Measurements from ENCODE around the gene SEPHS2.
A peak's percentile ranks its signal among the peaks of the same experiment; 100 is the strongest.
"Not testable (repeated sequence)": the region's sequence is repeated elsewhere in the genome, so short reads cannot be mapped to it uniquely, and the experiment has no call there.

Gene SEPHS2

DNA sequence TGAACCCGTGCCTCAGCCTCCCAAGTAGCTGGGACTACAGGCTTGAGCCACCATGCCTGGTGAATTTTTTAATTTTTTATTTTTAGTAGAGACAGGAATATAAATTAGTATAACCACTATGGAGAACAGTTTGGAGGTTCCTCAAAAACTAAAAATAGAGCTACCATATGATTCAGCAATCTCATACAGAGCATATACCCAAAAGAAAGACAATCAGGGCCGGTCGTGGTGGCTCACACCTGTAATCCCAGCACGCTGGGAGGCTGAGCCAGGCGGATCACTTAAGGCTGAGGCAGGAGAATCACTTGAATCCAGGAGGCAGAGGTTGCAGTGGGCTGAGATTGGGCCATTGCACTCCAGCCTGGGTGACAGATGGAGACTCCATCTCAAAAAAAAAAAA, 15.8 kb upstream of the SEPHS2 start:
- not testable (repeated sequence) for DNase-seq

DNA sequence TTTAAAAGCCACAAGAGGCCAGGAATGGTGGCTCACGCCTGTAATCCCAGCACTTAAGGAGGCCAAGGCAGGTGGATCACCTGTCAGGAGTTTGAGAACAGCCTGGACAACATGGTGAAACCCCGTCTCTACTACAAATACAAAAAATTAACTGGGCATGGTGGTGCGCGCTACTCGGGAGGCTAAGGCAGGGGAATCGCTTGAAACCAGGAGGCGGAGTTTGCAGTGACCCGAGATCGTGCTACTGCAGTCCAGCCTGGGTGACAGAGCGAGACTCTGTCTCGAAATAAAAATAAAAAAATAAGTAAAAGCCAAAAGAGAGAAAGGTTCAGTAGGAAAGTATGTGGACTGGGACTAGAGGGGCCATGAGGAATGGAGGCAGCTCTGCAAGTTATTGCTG, 13.8 kb upstream of the SEPHS2 start:
- DNase-seq: no peak

DNA sequence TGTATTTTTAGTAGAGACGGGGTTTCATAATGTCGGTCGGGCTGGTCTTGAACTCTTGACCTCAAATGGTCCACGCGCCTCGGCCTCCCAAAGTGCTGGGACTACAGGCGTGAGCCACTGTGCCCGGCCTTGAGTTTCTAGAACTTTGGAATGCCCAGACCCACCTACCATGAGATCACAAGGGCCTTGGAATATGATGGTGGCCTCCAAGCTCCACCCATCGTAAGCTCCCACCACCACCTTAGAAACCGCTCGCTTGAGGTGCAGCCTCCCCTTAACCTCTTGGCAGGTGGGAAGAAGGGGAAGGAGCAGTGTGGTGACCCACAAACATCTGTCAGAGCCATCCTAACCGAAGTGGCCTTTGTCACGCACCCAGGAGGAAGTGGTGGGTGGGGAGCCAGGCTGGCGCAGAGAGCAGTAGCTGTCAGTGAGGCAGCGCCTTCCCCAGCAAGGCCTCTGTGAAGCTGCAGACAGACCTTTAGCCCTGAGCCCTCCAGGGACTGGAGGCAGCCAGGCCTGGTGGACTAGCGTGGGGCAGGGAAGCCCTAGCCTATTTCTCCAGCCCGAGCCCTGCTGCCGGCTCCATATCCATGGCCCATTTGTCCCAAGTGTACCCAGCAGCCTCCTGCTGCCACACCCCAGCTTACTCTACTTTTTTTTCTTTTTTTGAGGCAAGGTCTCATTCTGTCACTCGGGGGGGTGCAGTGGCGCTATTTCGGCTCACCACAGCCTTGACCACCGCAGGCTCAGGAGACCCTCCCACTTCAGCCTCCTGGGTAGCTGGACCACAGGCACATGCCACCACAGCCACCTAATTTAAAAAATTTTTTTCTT, 13.1 kb upstream of the SEPHS2 start:
- no peak for DNase-seq

DNA sequence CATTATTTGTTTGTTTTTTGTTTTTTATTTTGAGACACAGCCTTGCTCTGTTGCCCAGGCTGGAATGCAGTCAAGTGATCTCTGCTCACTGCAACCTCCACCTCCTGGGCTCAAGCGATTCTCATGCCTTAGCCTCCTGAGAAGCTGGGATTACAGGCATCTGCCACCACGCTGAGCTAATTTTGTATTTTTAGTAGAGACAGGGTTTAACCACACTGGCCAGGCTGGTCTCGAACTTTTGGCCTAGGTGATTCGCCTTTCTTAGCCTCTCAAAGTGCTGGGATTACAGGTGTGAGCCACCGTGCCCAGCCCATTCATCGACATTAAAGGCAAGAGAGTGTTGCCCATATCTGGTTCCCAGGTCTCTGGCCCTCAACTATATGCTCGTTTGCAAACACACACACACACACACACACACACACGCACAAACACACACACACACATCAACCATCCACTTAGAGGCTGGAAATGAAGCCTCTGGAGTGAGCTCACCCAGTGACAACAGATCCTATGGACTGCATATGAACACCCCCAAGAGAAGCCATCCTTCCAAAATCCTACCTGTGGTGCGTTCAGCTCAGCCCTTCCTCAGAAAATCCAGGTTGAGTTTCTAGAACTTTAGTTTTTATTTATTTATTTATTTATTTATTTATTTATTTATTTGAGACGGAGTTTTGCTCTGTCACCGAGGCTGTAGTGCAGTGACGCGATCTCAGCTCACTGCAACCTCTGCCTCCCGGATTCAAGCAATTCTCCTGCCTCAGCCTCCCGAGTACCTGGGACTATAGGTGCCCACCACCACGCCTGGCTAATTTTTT, 12.3 kb upstream of the SEPHS2 start:
- no peak for DNase-seq

DNA sequence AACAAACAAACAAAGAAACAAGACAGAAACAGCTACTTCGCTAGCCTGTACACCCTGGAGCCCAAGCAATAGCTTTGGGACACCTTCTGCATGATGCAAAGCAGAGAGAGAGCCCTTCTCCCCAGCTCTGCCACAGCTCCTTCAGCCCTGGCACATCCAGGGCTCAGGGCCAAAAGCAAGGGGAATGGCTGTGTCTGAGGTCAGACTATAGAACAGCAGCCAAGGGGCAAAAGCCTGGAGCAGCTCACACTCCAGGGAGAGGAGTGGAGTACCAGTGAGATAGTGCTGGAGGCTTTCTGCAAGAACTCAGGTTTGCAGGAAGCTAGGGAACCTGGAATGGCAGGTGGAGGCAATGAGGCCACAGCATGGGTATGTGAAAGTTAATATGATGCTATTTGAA, 11.6 kb upstream of the SEPHS2 start:
- DNase-seq: no peak

DNA sequence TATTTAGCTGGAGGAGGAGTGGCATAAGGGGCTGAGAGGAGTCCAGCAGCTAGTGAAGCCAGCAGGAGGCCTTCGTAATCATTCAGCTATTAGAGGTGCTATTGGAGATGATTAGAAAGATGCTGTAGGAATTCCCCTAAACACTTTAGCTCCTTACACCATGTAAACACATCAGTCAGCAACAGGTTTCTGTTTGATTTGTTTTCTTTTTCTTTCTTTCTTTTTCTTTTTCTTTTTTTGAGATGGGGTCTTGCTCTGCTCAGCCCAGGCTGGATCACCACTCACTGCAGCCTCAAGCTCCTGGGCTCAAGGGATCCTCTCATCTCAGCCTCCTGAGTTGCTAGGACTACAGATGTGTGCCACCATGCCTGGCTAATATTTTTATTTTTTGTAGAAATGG, 10.6 kb upstream of the SEPHS2 start:
- no peak for DNase-seq

DNA sequence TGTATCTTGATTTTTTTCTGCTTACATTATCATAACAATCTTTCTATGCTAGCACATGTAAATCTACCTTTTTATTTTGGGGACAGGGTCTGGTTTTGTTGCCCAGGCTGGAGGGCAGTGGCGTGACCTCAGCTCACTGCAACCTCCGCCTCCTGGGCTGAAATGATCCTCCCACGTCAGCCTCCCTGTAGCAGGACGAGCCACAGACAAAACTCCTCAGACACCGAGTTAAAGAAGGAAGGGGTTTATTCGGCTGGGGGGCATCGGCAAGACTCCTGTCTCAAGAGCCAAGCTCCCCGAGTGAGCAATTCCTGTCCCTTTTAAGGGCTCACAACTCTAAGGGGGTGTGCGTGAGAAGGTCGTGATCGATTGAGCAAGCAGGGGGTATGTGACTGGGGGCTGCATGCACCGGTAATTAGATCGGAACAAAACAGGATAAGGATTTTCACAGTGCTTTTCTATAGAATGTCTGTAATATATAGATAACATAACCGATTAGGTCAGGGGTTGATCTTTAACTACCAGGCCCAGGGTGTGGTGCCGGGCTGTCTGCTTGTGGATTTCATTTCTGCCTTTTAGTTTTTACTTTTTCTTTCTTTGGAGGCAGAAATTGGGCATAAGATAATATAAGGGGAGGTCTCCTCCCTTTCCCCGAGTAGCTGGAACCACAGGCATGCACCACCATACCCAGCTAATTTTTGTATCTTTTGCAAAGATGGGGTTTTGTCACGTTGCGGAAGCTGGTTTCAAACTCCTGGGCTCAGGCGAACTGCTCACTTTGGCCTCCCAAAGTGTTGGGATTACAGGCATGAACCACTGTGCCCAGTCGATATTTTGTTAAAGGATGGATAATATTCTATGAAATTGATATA, 7.3 kb upstream of the SEPHS2 start:
- not testable (repeated sequence) for DNase-seq

DNA sequence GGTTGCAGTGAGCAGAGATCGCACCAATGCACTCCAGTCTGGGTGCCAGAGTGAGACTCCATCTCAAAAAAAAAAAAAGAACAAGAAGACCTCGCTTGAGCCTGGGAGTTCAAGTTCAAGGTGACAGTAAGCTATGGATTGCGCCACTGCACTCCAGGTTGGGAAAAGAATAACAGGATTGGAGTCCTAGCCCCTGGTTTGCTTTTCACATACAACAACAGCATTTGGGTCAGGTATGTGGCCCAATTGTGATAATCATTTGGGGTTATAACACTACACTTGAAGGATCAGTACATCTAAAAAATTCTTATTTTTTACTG, 3.4 kb upstream of the SEPHS2 start:
- no peak for DNase-seq

DNA sequence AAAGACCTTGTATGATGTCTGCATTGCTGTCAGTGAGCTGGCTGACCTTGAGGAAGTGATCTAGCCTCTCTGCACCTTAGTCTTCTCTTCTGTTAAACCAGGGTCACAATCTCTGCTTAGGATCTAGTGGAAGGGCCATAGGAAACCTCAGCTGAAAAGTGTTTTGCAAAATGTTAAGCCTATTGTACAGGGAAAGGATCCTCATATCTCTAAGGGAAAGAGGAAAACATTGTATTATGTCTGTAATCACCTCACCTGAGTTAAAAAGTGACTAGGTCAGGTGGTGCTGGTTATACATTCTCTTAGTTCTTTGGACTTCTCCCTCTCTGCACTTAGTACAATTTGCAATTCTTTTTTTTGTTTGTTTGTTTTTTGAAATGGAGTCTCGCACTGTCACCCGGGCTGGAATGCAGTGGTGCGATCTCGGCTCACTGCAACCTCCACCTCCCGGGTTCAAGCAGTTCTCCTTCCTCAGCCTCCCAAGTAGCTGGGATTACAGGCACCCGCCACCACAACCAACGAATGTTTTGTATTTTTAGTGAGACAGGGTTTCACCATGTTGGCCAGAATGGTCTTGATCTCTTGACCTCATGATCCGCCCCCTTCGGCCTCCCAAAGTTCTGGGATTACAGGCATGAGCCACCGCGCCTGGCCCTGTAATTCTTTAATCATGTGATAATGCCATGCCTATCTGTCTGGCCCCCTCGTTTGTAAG, 2.0 kb upstream of the SEPHS2 start:
- no peak for DNase-seq

DNA sequence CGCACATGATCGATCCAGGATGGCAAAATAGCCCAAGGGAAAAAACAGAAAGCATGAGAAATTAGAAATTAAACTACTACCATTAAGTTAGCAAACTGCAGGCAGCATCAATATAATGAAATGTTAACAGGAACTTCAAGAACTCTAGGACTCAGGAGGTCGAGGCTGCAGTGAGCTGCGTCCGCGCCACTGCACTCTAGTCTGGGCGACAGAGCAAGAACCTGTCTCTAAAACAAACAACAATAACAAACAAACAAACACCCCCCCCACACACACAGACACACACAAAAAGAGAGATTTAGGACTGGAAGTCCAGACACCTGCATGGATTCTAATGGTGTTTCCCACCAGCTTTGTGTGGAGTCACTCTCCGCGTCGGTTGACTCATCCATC, 525 bp upstream of the SEPHS2 start:
- no peak for DNase-seq

DNA sequence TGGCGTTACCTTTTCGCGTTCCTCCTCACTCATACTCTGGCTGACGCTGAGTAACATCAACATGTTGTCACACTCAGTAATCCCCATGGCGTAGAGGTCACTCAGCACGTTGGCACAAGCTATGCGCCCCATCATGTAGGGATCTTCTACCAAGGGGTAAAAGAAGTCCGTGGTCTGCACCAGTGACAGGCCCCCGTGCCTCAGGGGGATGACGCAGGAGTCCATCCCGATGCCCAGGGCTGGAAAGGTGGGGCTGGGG, 596 bp downstream of the SEPHS2 start:
- no peak for DNase-seq

DNA sequence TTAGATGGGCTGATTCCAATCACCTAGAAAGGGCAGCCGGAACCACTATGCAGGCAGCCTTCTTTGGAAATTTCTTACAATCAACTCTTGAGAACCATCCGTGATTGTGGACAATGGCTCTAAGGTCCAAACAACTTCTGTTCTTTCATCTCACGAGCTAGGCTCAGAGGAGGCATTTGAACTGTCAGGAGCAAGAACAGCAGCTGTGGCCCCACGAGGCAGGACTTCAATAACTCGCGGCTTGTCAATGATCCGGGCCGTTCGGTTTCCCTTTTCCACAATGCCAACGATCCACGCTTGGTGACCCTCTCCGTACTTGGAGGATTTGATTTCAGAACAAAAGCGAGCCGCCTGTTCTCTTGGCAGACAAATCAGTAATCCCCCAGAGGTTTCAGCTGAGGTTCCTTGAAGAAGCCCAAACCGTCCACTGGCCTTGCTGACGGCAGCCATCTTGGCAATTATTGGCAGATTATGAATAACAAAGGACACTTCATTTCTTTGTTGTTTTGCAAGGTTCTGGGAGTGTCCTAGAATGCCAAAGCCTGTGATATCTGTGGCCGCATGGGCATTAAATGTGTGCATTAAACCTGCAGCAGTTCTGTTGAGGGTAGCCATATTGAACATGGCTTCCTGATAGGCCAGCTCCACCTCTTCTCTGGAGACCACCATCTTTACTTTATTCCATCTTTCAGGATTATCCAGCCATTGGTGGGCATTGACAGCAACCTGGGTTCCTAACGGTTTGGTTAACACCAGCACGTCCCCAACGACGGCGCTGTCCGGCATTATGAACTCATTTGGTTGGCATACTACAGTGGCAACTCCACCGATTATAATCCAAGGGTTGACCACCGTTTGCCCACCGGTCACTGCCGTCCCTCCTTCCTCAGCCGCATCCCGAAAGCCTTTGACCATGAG, 1.2 kb downstream of the SEPHS2 start:
- DNase-seq: no peak

DNA sequence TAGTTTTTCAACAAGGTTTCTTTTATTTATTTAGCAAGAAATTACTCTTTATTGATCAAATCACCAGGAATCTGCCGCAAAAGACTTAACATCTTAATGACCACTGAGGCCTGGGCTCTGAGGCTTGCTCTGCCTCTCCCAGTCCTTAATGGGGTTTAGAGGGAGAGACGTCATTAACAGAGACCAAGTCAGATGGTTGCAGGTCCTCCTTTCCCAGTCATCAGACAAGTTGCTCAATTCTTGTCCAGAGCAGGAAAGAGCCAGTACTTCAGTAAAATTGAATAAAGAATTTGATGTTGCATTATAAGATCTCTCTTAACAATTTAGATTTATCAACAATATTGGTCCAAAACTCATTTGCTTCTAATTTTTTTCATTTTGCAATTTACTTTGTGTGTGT, 2.0 kb downstream of the SEPHS2 start:
- DNase-seq: no peak

DNA sequence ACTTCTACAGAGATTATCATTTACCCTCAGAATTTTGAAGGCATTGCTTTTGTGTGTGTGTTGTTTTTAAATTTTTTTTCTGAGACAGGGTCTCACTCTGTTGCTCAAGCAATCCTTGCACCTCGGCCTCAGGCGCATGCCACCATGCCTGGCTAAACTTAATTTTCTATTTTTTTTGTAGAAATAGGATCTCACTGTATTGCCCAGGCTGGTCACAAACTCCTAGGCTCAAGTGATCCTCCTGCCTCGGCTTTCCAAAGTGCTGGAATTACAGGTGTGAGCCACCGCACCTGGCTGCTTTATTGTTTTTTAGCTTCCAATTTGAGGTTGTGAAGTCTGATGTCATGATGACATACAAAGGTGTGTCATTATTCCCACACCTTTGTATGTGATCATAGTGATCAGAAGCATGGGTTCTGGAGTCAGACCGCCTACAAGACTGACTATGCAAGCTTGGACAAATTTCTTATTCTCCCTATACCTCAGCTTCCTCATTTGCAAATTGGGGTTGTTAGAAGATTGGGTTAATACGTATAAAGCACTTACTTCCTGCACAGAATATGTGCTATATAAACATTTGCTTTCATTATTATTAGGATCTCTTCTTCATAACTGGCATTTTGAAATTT, 5.8 kb downstream of the SEPHS2 start:
- DNase-seq: no peak

DNA sequence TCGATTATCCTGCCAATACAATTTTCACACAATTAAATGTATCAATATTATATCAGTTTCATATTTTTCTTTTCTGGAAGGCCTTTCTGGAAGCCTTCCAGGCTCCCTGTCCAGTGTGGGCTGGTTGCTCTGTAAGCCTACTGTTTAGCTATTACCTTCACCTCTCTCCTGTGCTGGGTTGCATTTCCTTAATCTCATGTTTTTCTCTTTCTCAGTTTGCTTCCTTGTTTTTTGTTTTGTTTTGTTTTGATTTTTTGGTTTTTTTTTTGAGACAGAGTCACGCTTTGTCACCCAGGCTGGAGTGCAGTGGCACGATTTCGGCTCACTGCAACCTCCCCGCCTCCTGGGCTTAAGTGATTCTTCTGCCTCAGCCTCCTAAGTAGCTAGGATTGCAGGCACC, 6.8 kb downstream of the SEPHS2 start:
- DNase-seq: no peak

DNA sequence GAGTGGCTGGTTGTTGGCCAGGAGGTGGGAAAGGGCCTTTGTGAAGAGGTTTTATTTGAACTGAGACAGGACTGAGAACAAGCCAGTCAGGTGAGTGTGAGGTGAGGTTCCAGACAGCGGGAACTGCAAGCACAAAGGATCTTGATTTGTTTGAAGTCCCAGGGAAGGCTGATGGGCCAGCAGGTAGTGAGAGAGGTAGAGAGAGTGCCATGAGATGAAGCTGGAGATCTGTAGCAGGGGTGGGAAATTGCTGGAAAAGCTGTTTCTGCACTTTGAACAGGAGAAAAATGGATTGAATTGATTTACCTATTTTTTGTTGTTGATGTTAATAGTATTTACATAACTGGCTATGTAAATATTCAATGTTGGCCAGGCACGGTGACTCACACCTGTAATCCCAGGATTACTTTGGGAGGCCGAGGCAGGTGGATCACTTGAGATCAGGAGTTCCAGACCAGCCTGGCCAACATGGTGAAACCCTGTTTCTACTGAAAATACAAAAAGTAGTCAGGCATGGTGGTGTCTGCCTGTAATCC, 8.1 kb downstream of the SEPHS2 start:
- peak; percentile 98 for DNase-seq

DNA sequence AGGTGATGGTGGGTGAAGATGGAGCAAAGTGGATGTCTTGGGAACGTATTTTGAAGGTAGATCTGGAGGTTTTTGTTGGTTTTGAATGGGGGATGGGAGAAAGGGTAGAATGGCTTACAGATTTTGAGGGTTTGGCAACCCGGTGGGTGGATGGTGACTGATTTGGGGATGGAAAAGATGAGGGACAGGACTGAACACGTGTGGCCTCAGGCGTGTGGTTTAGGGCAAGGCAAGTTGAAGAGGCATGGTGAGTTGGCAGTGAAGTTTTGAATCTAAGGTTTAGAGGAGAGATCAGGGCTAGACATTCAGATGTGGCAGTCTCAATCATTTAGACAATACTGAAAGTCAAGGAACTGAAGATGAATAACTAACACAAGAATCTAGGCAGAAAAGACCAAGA, 10.8 kb downstream of the SEPHS2 start:
- DNase-seq: no peak

DNA sequence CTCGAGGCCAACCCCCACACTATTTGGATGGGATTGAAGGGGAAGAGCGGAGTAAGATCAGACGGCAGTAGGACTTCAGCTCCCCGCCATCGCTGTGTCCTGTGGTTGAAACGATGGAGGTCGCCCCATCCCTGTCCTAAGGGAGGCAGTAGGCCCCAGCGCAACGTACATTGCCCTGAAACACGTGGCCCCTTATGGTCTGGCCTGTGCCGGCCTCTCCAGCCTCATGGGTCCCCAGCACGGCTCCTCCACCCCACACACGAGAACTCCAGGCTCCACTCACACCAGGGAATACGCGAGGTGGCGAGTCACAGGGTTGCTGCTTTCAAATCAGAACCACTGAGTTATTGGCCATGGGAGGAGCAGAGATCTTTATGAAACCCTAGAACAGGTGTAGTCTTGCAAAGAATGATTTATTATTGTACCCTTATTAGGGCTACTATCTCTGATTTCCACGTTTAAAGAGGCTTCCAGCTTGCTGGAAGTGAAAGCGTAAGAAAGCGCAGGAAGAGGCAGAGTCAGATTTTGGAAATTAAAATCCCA, 15.2 kb downstream of the SEPHS2 start:
- no peak for DNase-seq

DNA sequence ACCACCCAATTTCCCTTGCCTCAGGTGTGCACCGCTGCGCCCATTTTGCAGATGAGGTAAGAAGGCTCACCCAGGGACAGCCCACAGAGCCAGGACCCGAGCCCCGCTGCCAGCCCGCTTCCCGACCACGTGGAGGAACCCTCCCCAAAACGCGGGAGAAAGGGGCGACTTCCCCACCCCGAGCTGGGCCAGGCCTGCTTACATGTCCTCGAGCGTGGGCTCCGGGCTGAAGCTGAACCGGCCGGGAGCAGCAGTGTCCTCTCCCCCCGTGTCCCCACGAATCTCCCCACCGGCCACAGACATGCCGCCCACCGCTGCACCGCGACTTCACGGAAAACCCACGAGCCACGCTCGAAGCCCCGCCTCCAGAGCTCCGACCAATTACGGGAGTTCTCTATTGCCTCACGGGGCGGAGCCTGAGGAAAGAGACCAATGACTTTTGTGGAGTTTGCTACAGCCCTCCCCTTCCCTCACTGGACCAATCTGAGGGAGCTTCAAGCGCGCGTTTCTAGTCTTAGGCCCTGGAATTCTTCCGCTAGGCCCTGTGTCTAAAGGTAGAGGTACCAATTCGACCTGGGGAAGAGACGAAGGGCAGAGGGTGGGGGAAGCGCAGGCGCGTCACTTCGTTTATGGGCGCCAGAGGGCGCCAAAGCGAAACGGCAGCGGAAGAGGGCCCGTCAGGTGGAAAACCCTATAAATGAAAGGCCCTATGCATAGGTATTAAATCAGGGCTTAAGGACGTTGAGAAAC, 15.8 kb downstream of the SEPHS2 start, which contains the start of gene DCTPP1:
Gene DCTPP1, minus strand, starts transcription at position 353 of the 750 bp plus-strand sequence. Its CDS starts 50 bp downstream, at position 303.
- peak; percentile 99 for DNase-seq

DNA sequence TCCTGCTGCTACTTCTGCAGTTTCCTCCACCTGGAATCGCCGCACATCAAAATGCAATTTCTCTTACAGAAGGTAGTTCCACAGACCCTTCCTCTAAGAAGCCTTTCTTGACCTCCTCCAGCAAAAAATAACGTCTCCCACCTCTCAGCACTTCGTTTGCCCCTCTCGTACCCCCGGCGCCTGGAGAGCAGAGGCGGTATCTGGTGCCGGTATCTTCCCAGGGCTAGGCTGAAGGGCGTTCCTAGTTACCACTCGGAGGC, 16.3 kb downstream of the SEPHS2 start:
- DNase-seq: peak; percentile 10

Measured in NCI-H2029 treated with DMSO at 0.1 percent for 48 hours (cell line).